CD4-positive, alpha-beta T cell treated with Interleukin-6 at 100 ng/mL for 8 hours (primary cell): Measurements from ENCODE around the gene CDH13.

ENCODE experiments used
- DNase-seq: peaks from one replicate; pipeline ENCODE4 v3.0.0-alpha.2; 2020; ENCODE audit warnings: mixed read lengths, low spot score

Gene CDH13

DNA sequence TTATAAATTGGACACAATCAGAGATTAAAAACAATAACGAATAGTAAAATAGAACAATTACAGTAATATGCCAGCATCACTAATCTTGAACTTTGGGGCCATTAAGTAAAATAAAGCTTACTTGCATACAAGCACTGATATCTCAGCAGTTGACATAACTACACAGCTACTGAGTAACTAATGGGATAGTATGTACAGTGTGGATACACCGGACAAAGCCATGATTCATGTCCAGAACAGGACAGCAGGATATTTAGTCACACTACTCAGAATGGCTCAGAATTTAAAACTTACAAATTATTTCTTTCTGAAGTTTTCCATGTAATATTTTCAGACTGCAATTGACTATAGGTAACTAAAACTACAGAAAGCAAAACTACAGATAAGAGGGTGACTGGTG is 427.5 kb downstream of the CDH13 start:
- no peak for DNase-seq

DNA sequence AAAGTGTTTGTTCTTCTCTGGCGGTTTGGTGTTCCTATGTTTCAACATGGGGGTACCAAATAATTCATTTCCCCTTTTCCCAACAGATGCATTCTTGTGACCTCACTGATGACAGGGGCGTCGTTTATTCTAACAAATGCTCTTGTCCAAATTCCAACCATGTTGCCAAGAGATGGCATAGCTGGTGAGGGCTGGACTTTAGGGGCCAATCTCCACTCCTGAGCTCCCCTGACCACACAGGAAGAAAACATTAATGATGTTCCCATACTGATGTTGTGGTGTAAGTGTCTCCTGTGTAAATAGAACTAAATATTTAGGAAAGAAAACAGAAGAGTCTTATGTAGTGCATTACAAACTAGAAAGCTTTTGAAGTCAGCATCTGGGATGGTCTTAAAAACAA is 431.6 kb downstream of the CDH13 start:
- no peak for DNase-seq

DNA sequence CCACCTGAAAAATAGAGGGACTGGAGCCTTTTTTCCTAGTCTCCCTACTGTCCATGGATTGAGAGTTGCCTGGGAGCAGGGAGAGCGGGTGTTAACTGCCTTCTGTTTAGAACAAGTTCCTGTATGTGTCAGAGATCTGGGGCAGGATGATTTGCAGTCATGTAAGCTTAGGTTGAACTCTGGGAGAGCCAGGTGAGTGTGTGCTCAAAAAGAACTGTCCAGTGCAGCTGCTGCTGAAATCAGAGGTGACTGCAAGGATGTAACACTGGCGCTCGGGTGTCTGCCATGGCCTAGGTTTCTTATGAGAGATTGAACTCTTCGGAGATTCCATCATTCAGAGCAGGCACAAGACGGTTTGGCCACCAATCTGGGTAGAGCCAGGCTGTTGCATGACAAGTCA is 432.5 kb downstream of the CDH13 start:
- DNase-seq: no peak

DNA sequence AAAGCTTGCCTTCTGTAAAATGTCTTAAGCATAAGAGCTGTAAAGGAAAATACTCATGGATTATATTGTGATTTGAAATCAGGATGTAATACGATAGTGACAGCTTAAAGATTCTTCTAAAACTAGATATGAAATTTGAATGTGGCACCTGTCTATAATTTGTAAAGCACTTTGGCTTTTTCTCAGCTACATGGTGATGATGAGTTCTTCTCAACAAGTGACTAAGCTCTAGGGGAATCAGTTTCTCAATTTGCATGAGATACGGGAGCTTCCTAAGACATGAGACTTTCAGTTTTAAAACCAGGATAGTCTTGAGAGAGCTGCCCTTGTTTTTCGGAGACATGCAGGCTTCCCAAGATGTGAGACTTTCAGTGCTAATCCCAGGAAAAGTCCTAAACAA is 439.2 kb downstream of the CDH13 start:
- no peak for DNase-seq

DNA sequence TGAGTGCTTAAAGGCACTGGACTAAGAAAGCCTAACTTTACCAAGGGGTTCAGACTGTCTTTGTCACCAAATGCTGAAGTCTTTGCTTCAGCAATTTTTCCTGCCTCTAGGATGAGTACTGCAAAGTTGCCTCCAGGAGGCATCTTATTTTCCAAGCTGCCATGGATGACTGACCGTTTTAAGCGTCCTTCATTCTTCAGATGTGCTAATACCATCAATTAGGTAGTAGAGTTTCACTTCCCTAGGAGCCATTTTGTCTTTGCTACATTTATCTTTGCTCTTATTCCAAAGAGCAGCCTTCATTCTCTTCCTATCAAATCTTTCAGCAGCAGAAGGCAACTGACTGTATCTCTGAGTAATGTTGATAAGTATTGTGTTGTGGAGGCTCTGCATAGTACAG is 440.1 kb downstream of the CDH13 start:
- DNase-seq: no peak

DNA sequence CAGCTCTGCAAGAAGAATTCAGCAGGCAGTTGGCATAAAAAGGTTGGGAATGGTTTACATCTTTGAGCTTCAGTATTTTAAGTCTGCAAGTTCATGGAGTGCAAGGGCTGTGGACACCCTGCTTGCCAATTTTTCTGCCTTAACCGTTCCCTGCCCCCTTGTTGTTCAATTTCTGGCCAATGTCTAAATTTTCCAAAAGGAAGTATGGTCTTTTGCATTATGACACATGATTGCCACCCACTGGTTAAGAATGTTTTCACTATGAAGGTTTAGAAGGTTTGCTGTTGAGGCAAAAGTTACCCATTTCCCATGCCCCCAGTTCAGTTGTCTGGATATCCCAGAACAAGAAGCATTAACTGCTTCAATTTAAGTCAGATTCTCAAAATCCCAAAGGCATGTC is 441.9 kb downstream of the CDH13 start:
- DNase-seq: no peak

DNA sequence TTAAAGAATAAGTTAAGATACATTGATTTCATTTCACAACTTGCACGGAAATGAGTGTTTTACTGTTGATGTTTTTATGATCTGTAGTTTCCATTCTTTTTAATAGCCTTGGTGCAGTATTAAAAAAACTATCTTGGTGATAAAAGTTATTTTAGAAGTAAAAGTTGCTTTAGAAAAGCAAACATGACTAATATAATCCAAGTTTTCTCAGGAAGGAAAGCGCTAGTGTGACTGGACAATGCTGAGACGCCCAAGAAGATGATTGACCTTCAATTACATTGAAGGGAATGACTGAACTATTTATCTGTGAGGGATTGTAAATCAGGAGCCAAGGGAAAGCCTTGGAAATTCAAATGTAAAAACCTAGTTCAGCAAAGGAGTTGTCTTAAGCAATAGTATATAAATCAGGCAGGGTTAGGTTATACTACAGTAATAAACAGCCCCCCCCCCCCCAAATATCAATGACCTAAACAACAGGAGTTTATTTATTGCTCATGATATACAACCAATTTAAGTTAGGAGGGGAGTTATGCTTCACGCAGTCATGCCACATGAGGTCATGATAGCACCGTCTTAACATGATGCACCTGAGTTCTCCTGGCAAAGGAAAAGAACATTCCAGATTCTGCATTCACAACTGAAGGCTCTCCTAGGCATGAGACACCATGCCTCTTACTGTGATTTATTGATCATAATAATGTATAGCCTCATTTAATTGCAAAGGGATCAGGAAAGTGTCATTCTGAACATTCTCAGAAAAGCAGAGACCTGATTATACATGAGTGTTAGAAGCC is 443.8 kb downstream of the CDH13 start:
- no peak for DNase-seq

DNA sequence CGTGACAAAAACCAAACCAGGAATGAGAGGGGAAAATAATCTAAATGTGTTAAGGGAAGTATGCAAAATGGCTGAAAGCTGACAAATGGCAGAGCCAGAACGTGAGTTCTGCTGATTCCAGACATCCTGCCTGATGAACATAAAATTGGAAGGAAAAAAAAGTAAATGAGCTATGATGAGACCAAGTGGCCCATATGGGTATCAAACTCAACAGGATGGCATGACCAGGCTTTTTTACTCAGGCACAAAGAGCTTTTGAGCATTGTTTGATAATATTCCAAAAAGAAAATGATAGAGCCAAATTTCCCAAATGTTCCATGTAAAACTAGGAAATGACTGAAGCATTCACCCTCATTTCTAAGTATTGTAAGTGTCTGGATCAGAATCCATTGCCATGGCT is 449.2 kb downstream of the CDH13 start:
- DNase-seq: no peak

DNA sequence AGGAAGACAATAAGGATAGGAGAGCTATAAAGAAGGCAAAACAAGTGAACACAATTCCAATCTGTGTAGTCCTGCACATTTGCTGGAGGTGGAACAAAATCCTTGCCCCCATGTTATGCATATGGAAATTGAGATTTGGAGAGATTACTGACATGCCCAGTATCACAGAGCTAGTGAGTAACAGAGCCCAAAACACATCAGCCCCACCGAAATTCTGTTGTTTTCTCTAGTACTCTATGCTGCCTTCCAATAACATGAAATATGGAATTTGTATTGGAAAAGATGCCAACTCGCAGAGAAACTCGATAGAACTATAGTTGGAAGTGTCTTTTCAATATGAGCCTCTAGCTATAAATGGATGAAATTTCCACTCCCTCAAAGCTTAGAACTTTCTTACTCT is 456.6 kb downstream of the CDH13 start:
- DNase-seq: no peak

DNA sequence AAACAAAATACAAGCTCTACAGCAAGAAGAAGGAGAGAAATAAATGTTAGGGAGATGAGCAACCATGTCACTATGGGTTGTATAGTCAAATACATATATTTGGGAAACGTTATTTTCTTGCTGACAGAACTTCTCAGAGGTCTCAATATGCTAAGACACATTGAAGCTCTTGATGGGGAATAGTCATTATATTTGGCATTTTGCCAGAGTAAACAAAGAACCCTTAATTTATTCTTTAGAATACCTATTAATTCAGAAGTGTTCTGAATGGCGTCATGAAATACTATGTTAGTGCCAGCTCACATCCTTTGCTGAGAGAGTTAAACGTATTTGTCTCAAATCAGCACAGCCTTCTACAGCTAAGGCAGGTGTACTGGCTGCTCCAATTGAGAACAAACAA is 458.9 kb downstream of the CDH13 start:
- no peak for DNase-seq

DNA sequence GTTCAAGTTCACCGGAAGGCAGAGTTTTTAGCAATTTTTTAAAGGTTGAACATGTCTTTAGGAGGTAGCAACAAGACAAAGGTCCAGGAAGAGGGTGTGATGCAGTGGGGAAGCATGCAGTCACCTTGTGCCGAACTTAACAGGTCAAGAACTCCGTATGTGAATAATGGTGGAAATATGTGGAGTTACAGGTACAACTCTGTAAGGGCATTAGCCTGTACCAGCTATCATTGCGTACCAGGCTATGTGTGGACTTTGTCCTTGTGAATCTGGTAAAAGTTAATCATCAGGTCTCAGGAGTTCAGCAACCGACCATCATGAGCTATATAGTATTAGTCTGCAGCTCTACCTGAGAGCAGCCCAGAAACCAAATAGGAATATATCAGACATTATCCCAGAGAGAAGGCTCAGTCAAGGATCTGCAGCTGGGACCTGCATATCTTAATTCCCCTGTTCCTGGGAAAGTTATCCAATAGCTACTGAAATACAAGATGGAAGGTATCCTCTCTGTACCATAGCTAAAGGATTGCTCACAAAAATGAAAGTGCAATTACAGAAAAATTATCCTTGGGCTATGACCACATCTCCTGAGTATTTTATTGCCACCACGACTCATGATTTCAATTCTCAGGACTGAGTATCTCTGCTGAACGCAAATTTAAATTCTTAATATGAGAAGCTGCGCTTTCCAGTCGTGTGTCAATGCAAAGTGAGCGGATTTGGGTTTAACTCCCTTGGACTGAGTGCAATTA is 469.3 kb downstream of the CDH13 start:
- DNase-seq: no peak

DNA sequence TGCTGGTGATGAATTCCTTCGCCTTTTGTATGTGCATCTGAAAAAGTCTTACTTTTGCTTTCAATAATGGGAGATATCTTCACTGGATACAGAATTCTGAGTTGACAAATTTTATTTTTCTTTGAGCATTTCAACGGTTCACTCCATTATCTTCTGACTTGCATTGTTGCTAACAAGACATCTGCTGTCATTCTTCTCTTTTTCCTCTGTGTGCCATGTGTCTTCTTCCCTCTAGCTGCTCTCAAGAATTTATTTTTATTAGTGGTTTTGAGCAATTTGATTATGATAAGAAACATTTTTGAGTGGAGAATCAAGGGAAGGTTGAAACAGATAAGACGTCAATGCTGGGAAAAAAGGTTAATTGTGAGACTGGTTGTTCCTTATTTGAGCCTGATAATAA is 471.8 kb downstream of the CDH13 start:
- DNase-seq: no peak

DNA sequence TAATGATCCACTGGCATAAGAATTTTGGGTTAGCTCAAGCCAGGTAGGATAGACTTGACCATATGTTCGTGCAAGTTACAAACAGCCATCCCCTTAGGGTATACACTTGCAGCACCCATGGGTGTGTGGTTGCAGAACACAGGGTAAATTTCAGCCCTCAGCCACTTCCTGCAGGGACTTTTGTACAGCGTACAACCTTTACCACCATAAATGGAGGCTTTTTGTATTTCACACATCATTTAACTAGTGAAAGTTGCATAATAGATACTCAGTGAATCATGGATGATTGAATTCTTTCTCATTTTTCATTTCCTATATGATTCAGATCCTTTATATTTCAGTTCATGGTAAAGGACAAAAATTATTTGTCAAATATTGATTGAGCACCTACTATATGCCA is 473.9 kb downstream of the CDH13 start:
- no peak for DNase-seq

DNA sequence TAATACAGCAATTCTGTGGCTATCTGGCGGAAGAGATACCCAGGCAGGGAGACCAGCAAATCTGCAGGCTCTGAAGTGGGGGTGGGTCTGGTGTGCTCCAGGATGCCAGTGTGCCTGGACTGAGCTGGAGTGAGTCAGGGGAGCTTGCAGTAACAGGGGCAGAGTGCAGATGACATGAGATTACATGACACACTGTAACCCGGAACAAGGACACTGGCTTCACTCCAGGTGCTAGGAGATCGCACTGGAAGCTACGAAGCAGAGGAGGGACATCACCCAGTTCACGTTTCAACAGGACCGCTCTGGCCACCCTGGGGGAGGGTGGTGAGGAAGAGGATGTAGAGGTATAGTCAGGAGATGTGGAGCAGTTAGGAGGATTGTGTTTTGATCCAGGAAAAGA is 475.6 kb downstream of the CDH13 start:
- DNase-seq: no peak

DNA sequence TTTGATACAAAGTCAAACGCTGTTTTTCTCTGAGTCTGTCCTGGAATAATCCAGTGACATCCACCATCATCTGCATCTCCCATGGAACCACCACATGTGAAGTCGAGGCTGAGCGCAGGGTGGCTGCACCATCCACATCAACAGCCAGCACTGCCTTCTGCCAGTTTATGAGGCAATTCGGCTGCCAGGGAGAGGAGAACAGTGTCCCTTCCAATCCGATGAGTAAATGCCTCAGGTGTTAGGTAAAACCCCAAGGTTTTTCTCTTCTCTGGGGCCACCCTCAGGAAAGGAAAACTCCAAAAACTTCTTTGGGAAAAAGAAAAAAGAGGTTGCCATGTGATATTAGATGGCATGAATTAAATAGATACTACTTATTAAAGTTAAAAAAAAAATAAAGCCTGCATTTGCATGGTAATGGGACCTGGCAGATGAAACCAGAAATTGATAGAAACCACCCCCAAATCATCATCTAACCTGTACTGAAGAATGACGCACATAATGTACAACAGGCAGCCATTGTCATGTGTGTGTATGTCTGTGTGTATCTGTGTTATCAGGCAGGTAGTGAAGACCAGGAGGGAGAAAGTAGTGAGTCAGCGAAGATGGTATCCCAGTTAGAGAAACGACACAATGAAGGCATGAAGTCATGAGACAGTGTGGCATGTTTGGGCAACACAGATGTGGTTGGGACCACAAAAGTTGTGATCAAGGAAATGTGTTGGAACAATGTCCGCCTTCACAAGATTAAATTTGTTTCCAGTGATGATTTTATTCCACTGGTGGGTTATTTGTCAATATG is 478.7 kb downstream of the CDH13 start:
- DNase-seq: no peak

DNA sequence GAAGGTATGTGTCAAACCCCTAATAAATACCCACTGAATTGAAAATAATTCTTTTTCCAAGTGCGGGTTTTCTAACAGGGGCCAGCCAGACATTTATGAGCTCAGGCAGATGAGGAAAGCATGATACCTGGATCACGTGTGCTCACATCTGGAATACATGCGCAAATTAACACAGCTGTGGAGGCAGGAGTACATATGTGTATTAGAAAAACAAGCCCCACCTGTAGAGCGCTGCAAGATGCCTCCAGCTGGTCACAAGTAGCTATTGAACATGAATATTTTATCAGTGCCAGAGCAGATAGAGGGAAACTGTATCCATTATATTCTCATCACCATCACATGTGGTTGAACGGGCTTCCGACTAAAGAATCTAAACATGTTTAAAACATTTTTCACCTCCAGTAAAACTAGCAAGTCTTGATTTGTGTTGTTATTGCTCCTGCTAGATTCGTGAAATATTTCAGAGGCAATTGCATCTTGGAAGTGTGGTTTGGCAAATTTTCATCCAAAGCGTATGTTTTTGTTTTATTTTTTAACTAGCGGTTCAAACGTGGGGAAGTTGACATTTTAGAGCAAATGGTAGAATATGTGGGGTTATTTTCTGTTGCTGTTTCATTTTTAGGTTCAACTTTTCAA is 482.8 kb downstream of the CDH13 start:
- DNase-seq: no peak

DNA sequence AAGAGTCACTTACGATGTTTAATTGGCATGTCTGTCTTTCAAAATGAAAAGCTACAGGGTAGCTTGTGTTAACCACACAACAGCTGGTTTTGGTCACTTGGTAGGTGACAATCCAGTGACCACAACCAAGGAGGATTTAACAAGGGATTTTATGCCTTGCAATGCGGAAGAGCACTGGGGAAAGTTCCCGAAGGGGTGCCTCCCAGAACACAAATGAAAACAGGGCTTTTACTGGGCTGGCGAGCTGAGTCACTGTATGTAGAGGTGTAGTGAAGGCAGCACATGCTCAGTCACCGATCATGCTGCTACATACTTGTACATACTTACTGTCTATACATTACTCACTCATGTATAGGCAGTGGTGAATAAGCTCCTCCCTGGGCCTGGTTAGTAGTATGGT is 483.5 kb downstream of the CDH13 start:
- DNase-seq: no peak

DNA sequence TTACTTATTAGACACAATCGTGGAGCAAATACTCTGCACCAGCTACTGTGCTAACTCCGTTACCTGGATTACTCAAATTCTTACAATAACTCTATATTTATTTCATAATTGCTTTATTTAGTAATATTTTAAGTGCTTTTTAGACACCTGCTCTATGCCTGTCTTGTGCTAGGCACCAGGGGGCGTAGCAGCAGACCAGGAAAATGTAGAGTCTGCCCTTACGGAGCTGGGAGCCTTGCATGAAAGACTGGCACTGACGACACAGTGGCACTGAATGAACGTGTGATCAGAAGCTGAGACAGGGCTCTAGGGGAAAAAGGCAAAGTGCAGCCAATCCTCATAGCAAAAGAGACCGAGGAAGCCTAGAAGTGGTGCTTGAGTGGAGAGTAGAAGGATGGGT is 486.5 kb downstream of the CDH13 start:
- no peak for DNase-seq

DNA sequence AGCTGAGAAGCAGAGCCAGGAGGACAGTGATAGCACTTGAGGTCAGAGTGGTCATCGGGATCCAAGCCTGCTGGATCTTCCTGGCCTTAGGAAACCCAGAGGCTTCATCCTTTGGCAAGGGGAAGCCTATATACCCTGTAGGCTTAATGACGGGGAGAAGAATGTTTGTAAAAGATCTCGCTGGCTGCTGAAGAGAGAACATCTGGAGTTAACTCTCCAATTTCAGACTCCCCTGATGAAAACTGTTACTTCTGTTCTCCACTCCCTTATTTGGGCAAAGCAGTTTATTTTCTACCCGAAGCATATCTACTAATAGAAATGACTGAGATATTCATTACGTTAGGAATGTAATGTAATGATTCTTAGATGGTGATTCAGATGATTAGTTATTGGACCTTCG is 487.0 kb downstream of the CDH13 start:
- DNase-seq: no peak

DNA sequence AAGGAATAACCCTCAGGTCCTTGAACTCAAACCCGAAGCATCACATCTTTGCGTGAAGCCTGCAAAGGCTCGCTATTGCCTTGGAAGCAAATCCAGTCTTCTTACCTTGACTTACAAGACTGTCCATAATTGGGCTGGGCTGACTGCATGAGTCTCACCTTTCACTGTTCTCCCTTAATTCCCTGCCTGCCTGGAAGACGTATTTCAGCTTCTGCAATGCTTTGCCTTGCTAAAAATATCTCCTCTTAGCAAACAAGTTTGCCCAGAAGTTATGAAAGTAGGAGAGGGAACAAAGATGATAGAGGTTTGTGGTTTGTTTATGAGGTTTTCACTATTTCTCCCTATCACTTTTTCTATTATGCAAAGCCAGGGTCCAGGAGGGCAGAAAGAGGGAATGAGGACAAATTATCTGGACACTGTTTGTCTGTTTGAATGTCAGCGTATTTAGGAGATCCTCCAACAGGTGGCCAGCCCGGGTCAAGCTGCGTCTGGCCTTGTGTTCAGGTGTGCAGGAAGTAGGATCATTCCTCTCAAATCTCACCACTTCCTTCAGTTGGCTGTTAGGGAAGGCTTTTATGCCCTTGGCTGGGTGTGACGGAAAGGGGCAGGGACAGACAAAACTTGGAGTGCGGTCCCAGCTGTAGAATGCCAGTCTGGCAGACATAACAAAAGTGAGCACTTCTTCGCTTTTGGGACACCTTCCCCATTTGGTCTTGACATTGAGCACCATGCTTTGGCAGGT is 488.9 kb downstream of the CDH13 start:
- no peak for DNase-seq

DNA sequence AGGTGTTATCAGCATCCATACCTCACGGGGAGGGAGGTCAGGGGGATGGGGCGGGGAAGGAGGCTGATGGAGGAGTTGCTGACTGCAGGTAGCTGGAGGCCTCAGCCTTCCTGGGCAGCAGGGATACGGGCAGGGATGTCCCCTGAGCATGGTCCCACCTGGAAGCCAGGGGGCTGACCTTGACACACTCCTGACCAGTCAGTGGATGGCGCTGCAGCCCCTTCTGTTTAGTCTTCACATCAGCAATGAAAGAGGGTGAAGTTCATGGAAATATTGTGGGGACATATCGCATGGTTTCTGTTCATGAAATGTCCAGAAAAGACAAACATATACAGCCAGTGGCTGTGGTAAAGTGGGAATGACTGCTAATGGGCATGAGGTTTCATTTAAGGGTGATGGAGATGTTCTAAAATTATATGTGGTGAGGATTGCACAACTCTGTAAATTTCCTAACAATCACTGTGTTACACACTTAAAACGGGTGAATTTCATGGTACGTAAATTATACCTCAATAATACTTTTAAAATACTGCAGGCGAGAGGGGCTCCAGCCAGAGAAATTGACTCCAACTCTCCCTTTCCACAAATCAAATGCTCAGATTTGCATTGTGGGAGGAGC is 489.6 kb downstream of the CDH13 start:
- no peak for DNase-seq
